Activated T-helper 17 cell treated with anti-CD3 and anti-CD28 coated beads, Interleukin-2, amount 50 U/mL, for 72 hours (primary cell): ENCODE data around the gene C1QTNF3. TPM values are rescaled to one million over a fixed set of nuclear protein-coding genes. Genes with fewer than 3 reads are reported as not detected.
"Not testable (repeated sequence)": the region's sequence is repeated elsewhere in the genome, so short reads cannot be mapped to it uniquely, and the experiment has no call there.

ENCODE experiments used
- ATAC-seq: fragments of 150-1000 bp; cut with Tn5 transposase; replicated peaks from 2 replicates; pipeline ENCODE4 v1.10.0; 2021; ENCODE audit warnings: mild to moderate bottlenecking, moderate library complexity
- H3K27ac Mint-ChIP-seq: one replicate; pipeline ENCODE4 v1.8.0; 2022; ENCODE audit warnings: mixed read lengths
- H3K27me3 Mint-ChIP-seq: one replicate; pipeline ENCODE4 v1.8.0; 2022; ENCODE audit warnings: mixed read lengths
- H3K36me3 Mint-ChIP-seq: one replicate; pipeline ENCODE4 v1.8.0; 2022; ENCODE audit warnings: low read depth, mild to moderate bottlenecking, mixed read lengths
- H3K4me1 Mint-ChIP-seq: one replicate; pipeline ENCODE4 v1.8.0; 2022; ENCODE audit warnings: mixed read lengths
- H3K4me3 Mint-ChIP-seq: one replicate; pipeline ENCODE4 v1.8.0; 2022; ENCODE audit warnings: mild to moderate bottlenecking, mixed read lengths
- H3K9me3 Mint-ChIP-seq: one replicate; pipeline ENCODE4 v1.8.0; 2022; ENCODE audit warnings: mixed read lengths
- total RNA-seq, 2 donors: library from RNA; stranded (reverse); gene quantifications; one replicate each; pipeline ENCODE4 v1.2.3, GENCODE V29; 2022

C1QTNF3 gene, protein sequence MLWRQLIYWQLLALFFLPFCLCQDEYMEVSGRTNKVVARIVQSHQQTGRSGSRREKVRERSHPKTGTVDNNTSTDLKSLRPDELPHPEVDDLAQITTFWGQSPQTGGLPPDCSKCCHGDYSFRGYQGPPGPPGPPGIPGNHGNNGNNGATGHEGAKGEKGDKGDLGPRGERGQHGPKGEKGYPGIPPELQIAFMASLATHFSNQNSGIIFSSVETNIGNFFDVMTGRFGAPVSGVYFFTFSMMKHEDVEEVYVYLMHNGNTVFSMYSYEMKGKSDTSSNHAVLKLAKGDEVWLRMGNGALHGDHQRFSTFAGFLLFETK
- total RNA-seq: 1 to 10 TPM; 2.7 to 5.4 TPM

DNA sequence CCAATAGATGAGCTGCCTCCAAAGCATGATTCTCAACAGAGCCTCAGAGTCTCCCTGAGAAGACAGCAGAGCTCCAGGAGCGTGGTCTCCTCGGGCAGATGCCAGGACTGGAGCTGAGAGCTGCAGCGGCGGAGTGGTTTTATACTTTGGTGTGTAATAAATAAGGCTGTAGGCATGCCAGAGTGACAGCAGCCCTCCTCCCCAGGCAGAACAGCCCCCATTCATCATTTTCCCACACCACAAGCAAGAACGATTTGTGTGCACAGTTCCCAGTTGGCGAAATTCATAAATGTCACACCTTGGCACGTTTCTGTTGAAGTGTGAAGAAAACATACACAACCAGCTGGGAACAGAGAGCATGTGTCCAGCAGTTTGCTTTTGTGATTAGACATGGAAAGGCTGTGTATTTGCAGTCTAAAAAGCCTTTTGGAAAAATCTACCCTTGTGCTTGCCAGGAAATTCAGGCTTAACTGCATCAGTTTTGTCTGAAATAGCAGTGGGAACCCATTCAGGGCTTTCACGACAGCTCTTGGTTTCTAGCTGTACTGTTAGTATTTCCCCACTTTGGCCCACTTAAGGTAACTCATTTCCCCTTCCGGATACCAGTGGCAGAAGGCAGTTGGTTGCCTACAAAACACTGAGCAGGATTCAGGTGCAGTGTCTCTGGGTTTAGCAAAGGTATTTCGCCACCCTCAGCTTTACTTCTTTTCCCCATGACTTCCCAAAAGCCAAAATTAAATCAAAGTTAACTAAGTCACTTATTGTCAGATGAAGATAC lies at the start of gene C1QTNF3:
TSS of gene C1QTNF3 (minus strand) at position 115 of the 778 bp plus-strand sequence. CDS start at position 27, 88 bp downstream.
- H3K27ac Mint-ChIP-seq: no peak within 1 kb of the TSS
- ATAC-seq: no peak
- no peak within 1 kb of the TSS for H3K4me3 Mint-ChIP-seq
- no peaks in the 10 kb centered on the region for H3K36me3 Mint-ChIP-seq
- no peaks in the 10 kb centered on the region for H3K4me1 Mint-ChIP-seq
- H3K27me3 Mint-ChIP-seq: no peaks in the 10 kb centered on the region
- no peaks in the 10 kb centered on the region for H3K9me3 Mint-ChIP-seq

- not testable (repeated sequence) for H3K4me3 Mint-ChIP-seq, H3K9me3 Mint-ChIP-seq, H3K4me1 Mint-ChIP-seq, H3K36me3 Mint-ChIP-seq, ATAC-seq, H3K27ac Mint-ChIP-seq, H3K27me3 Mint-ChIP-seq
These were observed 48.0 kb upstream of the C1QTNF3 start for GRCh38 chr5:34091039-34091438.

DNA sequence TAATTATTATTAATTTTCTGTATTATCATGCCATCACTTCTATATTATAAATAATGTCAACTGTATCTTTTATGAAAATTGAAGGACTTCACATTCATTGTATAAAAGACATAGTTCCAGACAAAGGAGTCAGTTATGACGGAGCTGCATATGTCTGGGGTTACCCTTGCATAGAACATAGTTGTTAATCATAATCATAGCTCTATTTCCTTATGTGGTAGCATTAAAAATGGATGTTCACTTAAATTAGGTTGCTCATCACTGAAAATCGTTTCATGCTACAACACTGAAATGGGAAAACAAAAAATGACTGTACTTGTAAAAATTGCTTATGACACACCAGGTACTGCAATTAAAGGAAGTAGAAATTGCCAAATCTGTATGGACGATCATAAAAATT lies 46.8 kb upstream of the C1QTNF3 start:
- H3K9me3 Mint-ChIP-seq, H3K36me3 Mint-ChIP-seq, H3K27ac Mint-ChIP-seq, ATAC-seq, H3K27me3 Mint-ChIP-seq, H3K4me3 Mint-ChIP-seq, H3K4me1 Mint-ChIP-seq: not testable (repeated sequence)

GRCh38 chr5:34087728-34088127 lies 44.7 kb upstream of the C1QTNF3 start:
- ATAC-seq, H3K4me3 Mint-ChIP-seq, H3K9me3 Mint-ChIP-seq, H3K27ac Mint-ChIP-seq, H3K4me1 Mint-ChIP-seq, H3K27me3 Mint-ChIP-seq, H3K36me3 Mint-ChIP-seq: not testable (repeated sequence)

- not testable (repeated sequence) for H3K4me1 Mint-ChIP-seq, H3K4me3 Mint-ChIP-seq, H3K27me3 Mint-ChIP-seq, H3K36me3 Mint-ChIP-seq, H3K27ac Mint-ChIP-seq, ATAC-seq, H3K9me3 Mint-ChIP-seq
These were observed 40.9 kb upstream of the C1QTNF3 start for GRCh38 chr5:34083898-34084297.

DNA sequence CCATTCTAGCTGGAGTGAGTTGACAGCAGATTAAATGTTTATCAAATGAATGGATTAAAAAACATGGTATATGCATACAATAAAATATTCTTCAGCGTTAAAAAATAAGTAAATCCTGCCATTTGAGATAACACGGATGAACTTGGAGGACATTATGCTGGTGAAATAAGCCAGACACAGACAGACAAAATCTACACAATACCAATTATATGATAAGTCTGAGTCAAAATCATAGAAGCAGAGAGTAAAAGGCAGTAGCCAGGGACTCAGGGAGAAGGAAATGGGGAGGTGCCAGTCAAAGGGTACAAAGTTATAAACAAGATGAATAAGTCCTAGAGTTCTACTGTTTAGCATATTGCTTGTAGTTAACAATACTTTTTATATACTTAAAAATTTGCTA lies 36.5 kb upstream of the C1QTNF3 start:
- not testable (repeated sequence) for H3K27ac Mint-ChIP-seq, H3K27me3 Mint-ChIP-seq, H3K4me1 Mint-ChIP-seq, H3K4me3 Mint-ChIP-seq, ATAC-seq, H3K9me3 Mint-ChIP-seq, H3K36me3 Mint-ChIP-seq

DNA sequence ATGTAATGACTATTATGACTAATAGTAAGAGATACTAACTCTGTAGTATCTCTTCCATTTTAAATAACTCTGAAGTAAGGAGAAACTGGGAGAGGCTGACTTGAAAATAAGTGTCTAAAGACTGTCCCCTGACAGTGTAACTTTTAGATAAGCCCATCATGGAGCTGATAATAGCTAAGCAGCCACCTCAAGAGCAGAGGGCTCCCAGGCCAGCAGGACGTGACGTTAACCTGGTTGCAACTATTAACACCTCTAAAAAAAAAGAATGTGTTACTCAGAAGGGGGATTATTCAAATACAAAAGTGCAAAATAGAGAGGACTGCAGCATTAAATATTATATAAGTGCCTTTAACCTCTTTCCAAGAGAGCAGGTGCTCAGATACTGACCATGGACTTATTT lies 34.6 kb upstream of the C1QTNF3 start:
- not testable (repeated sequence) for H3K4me1 Mint-ChIP-seq, H3K27me3 Mint-ChIP-seq, H3K4me3 Mint-ChIP-seq, ATAC-seq, H3K36me3 Mint-ChIP-seq, H3K27ac Mint-ChIP-seq, H3K9me3 Mint-ChIP-seq

GRCh38 chr5:34076719-34077364 lies 33.8 kb upstream of the C1QTNF3 start:
- not testable (repeated sequence) for H3K27ac Mint-ChIP-seq, H3K4me3 Mint-ChIP-seq, H3K9me3 Mint-ChIP-seq, H3K4me1 Mint-ChIP-seq, ATAC-seq, H3K27me3 Mint-ChIP-seq, H3K36me3 Mint-ChIP-seq

- ATAC-seq: not testable (repeated sequence)
These were observed 31.5 kb upstream of the C1QTNF3 start for GRCh38 chr5:34074472-34074871.

GRCh38 chr5:34074071-34074470 lies 31.1 kb upstream of the C1QTNF3 start:
- not testable (repeated sequence) for H3K4me3 Mint-ChIP-seq, H3K36me3 Mint-ChIP-seq, H3K9me3 Mint-ChIP-seq, H3K27me3 Mint-ChIP-seq, ATAC-seq, H3K4me1 Mint-ChIP-seq, H3K27ac Mint-ChIP-seq

More at GRCh38 chr5:34074472-34074871, 31.5 kb upstream of the C1QTNF3 start:
- not testable (repeated sequence) for H3K4me3 Mint-ChIP-seq, H3K9me3 Mint-ChIP-seq, H3K27me3 Mint-ChIP-seq, H3K36me3 Mint-ChIP-seq, H3K27ac Mint-ChIP-seq, H3K4me1 Mint-ChIP-seq

DNA sequence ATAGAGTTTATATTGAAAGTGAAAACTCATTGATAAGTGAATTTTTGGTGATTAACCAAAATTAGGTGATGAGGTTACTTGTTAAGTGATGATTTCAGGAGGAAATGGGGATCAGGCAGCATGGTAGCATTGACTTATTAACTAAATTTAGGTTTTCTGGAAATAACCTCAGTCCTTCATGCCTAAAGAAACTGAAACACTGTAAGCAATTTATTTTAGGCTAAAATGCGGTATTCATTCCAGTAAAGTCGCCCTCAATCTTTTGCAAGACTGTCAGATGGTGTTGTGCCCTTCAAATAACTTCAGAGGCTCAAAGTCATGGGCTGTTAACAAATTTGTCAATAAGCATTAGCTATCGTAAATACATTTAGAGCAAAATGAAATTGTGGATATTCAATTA lies 27.6 kb upstream of the C1QTNF3 start:
- H3K4me3 Mint-ChIP-seq, H3K4me1 Mint-ChIP-seq, H3K27ac Mint-ChIP-seq, H3K9me3 Mint-ChIP-seq, H3K27me3 Mint-ChIP-seq, ATAC-seq: not testable (repeated sequence)
- peaks cover 11% of the 10 kb centered on the region for H3K36me3 Mint-ChIP-seq

DNA sequence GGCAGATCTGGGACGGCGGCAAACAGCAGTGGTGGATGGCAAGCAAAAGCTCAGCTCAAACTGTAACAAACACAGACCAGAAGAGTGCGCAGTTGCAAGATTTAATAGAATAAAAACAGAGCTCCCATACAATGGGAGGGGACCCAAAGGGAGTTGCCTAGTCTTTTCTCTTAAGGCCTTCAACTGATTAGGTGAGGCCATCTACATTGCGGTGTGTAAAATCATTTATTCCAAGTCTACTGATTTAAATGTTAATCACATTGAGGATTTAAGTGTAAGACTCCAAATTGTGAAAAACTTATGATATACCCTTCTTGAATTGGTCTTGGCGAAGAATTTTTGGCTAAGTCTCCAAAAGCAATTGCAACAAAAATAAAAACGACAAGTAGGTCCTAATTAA lies 21.6 kb upstream of the C1QTNF3 start:
- Mint-ChIP-seq H3K4me1 (no peaks in the 10 kb centered on the region), H3K27me3 (no peaks in the 10 kb centered on the region), H3K9me3 (peaks cover 8% of the 10 kb centered on the region), H3K27ac (no peak overlapping the region), H3K36me3 (peaks cover 25% of the 10 kb centered on the region), H3K4me3 (no peak overlapping the region)
- no peak for ATAC-seq

- Mint-ChIP-seq H3K27ac (no peak overlapping the region), H3K4me3 (no peak overlapping the region), H3K9me3 (peaks cover 8% of the 10 kb centered on the region), H3K4me1 (no peaks in the 10 kb centered on the region), H3K27me3 (no peaks in the 10 kb centered on the region), H3K36me3 (peaks cover 31% of the 10 kb centered on the region)
- ATAC-seq: no peak
These were observed 19.4 kb upstream of the C1QTNF3 start for GRCh38 chr5:34062419-34062818.

DNA sequence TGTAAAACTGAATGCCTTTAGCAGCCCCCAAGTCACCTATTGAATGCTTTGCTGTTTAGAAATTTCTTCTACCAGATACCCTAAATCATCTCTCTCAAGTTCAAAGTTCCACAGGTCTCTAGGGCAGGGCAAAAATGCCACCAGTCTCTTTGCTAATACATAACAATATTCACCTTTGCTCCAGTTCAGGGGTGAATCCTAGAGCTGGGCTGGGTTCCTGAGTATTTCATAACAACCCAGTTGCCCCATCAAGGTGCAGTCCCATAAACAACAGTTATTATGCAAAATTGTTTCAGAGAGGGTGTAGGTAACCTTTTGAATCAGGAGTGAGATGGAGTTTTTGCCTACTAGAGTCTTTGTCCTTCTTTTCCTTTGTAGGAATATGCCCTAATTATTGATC lies 19.0 kb upstream of the C1QTNF3 start:
- ATAC-seq: no peak
- H3K36me3 Mint-ChIP-seq: peaks cover 27% of the 10 kb centered on the region
- H3K9me3 Mint-ChIP-seq: peaks cover 6% of the 10 kb centered on the region
- no peaks in the 10 kb centered on the region for H3K27me3 Mint-ChIP-seq
- H3K4me3 Mint-ChIP-seq: no peak overlapping the region
- no peaks in the 10 kb centered on the region for H3K4me1 Mint-ChIP-seq
- no peak overlapping the region for H3K27ac Mint-ChIP-seq

GRCh38 chr5:34059977-34060376 lies 17.0 kb upstream of the C1QTNF3 start:
- no peak for ATAC-seq
- Mint-ChIP-seq H3K27ac (no peak overlapping the region), H3K9me3 (peaks cover 4% of the 10 kb centered on the region), H3K4me1 (no peaks in the 10 kb centered on the region), H3K27me3 (no peaks in the 10 kb centered on the region), H3K36me3 (peaks cover 14% of the 10 kb centered on the region), H3K4me3 (no peak overlapping the region)
